Stomach (tissue), 9 donors: ENCODE results near the gene DNAJC8. TPM values are rescaled to one million over a fixed set of nuclear protein-coding genes. Genes with fewer than 3 reads are reported as not detected.

Experiments used
- DNase-seq, 2 donors: peaks; one replicate each; pipeline versions ENCODE4 v3.0.0 to v3.0.0-alpha.2; 2013 to 2019
- H3K27ac ChIP-seq, 5 donors: fragments of 200-600 bp in 4 of 5; sonication (generic) in 4 of 5; one replicate each; pipeline ENCODE4 v1.5.1; 2013 to 2019; ENCODE audit warnings: mild to moderate bottlenecking in 1 of 5, moderate library complexity in 1 of 5
- H3K27me3 ChIP-seq, 3 donors: fragments of 200-600 bp; sonication (generic); one replicate each; pipeline ENCODE4 v1.5.1; 2017 to 2019; ENCODE audit warnings: mixed run types in 1 of 3
- H3K36me3 ChIP-seq, 4 donors: fragments of 200-600 bp; sonication (generic); 1 replicate in 3 of 4; 2 replicates in 1 of 4; pipeline ENCODE4 v1.5.1; 2016 to 2019
- H3K4me1 ChIP-seq, 4 donors: fragments of 200-600 bp; sonication (generic); one replicate each; pipeline ENCODE4 v1.5.1; 2016 to 2019
- H3K4me3 ChIP-seq, 4 donors: fragments of 200-600 bp; sonication (generic) in 3 of 4; one replicate each; pipeline ENCODE4 v1.5.1; 2016 to 2019; ENCODE audit warnings: mild to moderate bottlenecking in 1 of 4
- H3K9me3 ChIP-seq, 4 donors: fragments of 200-600 bp; sonication (generic); one replicate each; pipeline ENCODE4 v1.5.1; 2016 to 2019
- EP300 ChIP-seq: sonication (generic); formaldehyde crosslinking; IDR thresholded peaks from one replicate; pipeline ENCODE4 v1.6.1; 2017; ENCODE audit warnings: antibody characterized with exemption
- POLR2A ChIP-seq, 4 donors: fragments of 450-650 bp; IDR thresholded peaks; one replicate each; pipeline ENCODE4 v1.6.1; 2016; ENCODE audit warnings: antibody characterized with exemption in 4 of 4, control low read depth in 2 of 4, mild to moderate bottlenecking in 1 of 4, moderate library complexity in 1 of 4
- POLR2AphosphoS5 ChIP-seq, 3 donors: sonication (generic); formaldehyde crosslinking; IDR thresholded peaks; one replicate each; pipeline ENCODE4 v1.6.1; 2016; ENCODE audit warnings: antibody characterized with exemption in 3 of 3
- WGBS, 5 donors: extraction: QIAGEN DNeasy Blood & Tissue Kit in 3 of 5; methylation state at CpG; one replicate each; pipeline versions ENCODE4 v1.1.5 to v1.1.7; 2013 to 2018; 5-methylcytosine and 5-hydroxymethylcytosine counted together
- intact Hi-C: fragments of 100-400 bp; cut with DNase I; formaldehyde crosslinking; loops from one replicate; pipeline ENCODE4 v1.15.1; 2023; ENCODE audit warnings: low total_unique reads
- polyA plus RNA-seq, 3 donors: library from polyadenylated mRNA; stranded (reverse); fragments of 200-250 nt; gene quantifications; one replicate each; pipeline ENCODE4 v1.2.3, GENCODE V29; 2013
- total RNA-seq, 5 donors: library from RNA; depleted of rRNA; stranded (reverse); fragments of >200 nt; gene quantifications; one replicate each; pipeline versions ENCODE4 v1.1.0 to v1.2.3, GENCODE V29; 2014 to 2016
- TF ChIP-seq, protein P1 (sequence below), 7 experiments: fragments of 450-650 bp in 4 of 7; fragments of 200-600 bp in 3 of 7; sonication (generic) in 3 of 7; IDR thresholded peaks; one replicate each; pipeline ENCODE4 v1.5.1; 2016 to 2019; ENCODE audit warnings: antibody characterized with exemption in 7 of 7, control low read depth in 2 of 7, mild to moderate bottlenecking in 1 of 7
- donor health status: healthy with polysubstance abuse.
- donor health status: Bipolar disorder and iron deficiency.
- donor health status: healthy.

Gene DNAJC8
- total and polyA plus RNA-seq, 8 donors: 38.4 to 111 (median 74.4) TPM

DNA sequence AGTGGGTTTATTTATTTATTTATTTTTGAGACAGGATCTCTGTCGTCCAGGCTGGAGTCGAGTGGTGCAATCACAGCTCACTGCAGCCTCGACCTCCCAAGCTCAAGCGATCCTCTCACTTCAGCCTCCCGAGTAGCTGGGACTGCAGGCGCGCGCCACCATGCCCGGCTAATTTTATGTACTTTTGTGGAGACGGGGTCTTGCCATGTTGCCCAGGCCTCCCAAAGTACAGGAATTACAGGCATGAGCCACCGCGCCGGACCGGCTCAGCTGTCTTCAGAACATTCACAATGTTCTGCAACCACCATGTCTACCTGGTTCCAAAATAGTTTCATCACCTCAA lies 406 bp upstream of the DNAJC8 start:
- H3K27ac ChIP-seq: peak overlapping the region in 4 of 5 donors; percentile 79 to 95 (median 86)
- WGBS, 5 donors: 64 to 68% (median 66%) methylated on average over 14 of the region's 14 CpGs
- intact Hi-C loops: no loop called here

GRCh38 chr1:28229996-28230395 lies 2.8 kb downstream of the DNAJC8 start:
- Histone ChIP-seq H3K4me1 (peaks cover 10 to 41% (median 32%) of the 10 kb centered on the region in 4 donors), H3K36me3 (peaks cover 30 to 57% (median 54%) of the 10 kb centered on the region in 4 donors), H3K27me3 (no peaks in the 10 kb centered on the region), H3K9me3 (no peaks in the 10 kb centered on the region), H3K27ac (no peak overlapping the region), H3K4me3 (no peak overlapping the region)
- DNase-seq: no peak
- TF ChIP-seq POLR2A (IDR thresholded peaks at IDR 0.05): no peak
- TF ChIP-seq, protein P1, sequence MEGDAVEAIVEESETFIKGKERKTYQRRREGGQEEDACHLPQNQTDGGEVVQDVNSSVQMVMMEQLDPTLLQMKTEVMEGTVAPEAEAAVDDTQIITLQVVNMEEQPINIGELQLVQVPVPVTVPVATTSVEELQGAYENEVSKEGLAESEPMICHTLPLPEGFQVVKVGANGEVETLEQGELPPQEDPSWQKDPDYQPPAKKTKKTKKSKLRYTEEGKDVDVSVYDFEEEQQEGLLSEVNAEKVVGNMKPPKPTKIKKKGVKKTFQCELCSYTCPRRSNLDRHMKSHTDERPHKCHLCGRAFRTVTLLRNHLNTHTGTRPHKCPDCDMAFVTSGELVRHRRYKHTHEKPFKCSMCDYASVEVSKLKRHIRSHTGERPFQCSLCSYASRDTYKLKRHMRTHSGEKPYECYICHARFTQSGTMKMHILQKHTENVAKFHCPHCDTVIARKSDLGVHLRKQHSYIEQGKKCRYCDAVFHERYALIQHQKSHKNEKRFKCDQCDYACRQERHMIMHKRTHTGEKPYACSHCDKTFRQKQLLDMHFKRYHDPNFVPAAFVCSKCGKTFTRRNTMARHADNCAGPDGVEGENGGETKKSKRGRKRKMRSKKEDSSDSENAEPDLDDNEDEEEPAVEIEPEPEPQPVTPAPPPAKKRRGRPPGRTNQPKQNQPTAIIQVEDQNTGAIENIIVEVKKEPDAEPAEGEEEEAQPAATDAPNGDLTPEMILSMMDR (IDR thresholded peaks at IDR 0.05): no peak
- TF ChIP-seq POLR2AphosphoS5 (IDR thresholded peaks at IDR 0.05): no peak
- no peak for TF ChIP-seq EP300
- intact Hi-C loops: no loop called here
- WGBS, 5 donors: 76 to 86% (median 78%) methylated on average over 2 of the region's 2 CpGs

More for the DNA sequence above, 406 bp upstream of the DNAJC8 start:
- Histone ChIP-seq H3K4me1 (peaks cover 26 to 67% (median 52%) of the 10 kb centered on the region in 4 donors), H3K9me3 (no peaks in the 10 kb centered on the region), H3K27me3 (no peaks in the 10 kb centered on the region), H3K4me3 (peak overlapping the region; percentile 85 to 97 (median 95)), H3K36me3 (peaks cover 6 to 32% (median 28%) of the 10 kb centered on the region in 4 donors)
- no peak for TF ChIP-seq POLR2AphosphoS5 (IDR thresholded peaks at IDR 0.05)
- TF ChIP-seq, protein P1 (IDR thresholded peaks at IDR 0.05): no peak
- no peak for TF ChIP-seq EP300
- TF ChIP-seq POLR2A (IDR thresholded peaks at IDR 0.05): no peak
- DNase-seq: no peak

DNA sequence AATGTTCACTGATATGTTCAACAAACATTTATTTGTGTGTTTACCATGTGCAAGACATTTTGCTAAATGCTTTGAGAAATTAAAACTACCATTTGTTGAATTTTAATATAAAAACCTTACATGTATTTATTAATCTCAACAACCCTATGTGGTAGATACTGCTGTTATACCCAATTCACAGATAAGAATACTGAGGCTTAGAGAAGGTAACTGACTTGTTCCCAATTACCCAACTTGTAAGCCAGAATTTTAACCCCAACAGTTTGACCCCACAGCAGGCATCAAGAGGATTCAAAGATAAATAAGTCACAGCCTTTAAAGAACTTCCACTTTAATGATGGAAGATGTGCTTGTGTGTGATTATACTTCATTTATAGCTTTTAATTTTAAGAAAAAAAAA lies 3.7 kb downstream of the DNAJC8 start:
- Histone ChIP-seq H3K27ac (no peak overlapping the region), H3K4me1 (peaks cover 10 to 38% (median 29%) of the 10 kb centered on the region in 4 donors), H3K36me3 (peaks cover 36 to 66% (median 63%) of the 10 kb centered on the region in 4 donors), H3K27me3 (no peaks in the 10 kb centered on the region), H3K4me3 (no peak overlapping the region), H3K9me3 (no peaks in the 10 kb centered on the region)
- DNase-seq: no peak
- TF ChIP-seq EP300 (no peak), POLR2AphosphoS5 (IDR thresholded peaks at IDR 0.05) (no peak), POLR2A (IDR thresholded peaks at IDR 0.05) (no peak)
- TF ChIP-seq, protein P1 (IDR thresholded peaks at IDR 0.05): no peak
- intact Hi-C loops: no loop called here

DNA sequence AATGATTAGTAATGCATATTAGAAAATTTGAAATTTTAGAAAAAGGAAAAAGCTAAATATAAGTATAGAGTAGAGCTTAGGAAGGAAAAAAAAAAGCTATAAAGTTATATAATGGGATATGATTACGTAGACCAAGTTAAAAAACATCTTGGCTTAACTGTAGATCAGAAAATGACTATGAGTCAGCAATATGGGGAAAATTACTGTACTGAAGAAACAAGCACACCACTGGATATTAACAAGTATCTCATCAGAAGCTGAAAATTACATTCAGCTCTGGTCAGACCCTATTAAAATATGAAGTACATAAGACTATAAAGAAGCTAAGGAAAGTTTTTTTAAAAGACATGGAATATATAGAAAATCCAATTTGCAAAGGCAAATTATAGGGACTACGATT lies 19.5 kb downstream of the DNAJC8 start:
- TF ChIP-seq EP300 (no peak), POLR2AphosphoS5 (IDR thresholded peaks at IDR 0.05) (no peak), POLR2A (IDR thresholded peaks at IDR 0.05) (no peak)
- TF ChIP-seq, protein P1 (IDR thresholded peaks at IDR 0.05): no peak
- peaks cover 0 to 25% (median 4%) of the 10 kb centered on the region in 4 donors for H3K4me1 ChIP-seq
- no peak overlapping the region for H3K27ac ChIP-seq
- no peak overlapping the region for H3K4me3 ChIP-seq
- WGBS, 5 donors: 34 to 86% (median 57%) methylated on average over 2 of the region's 2 CpGs
- no peaks in the 10 kb centered on the region for H3K27me3 ChIP-seq
- intact Hi-C loops: no loop called here
- no peaks in the 10 kb centered on the region for H3K9me3 ChIP-seq
- peaks cover 11 to 73% (median 62%) of the 10 kb centered on the region in 4 donors for H3K36me3 ChIP-seq
- no peak for DNase-seq
